ENCODE results near the gene RPEL1.

Gene RPEL1

DNA sequence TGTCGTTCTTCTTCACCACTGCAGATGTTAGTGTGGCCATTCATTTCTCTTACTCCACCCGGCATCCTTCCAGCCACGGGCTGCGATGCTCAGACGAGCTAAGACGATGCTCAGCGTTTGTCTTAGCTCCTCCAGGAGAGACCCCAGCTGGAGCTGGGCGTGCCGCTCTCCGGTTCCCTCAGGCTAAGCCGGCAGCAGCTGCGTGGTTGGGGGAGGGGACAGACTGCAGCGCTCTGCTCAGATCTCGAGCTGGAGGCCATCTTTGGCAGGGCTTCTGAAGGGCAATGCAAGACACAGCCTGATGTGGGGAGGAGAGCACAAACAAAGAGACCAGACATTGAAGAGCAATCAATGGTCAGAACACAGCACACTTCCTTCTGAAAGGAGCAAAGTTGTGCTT, 36.1 kb downstream of the RPEL1 start:
- no peak for DNase-seq

DNA sequence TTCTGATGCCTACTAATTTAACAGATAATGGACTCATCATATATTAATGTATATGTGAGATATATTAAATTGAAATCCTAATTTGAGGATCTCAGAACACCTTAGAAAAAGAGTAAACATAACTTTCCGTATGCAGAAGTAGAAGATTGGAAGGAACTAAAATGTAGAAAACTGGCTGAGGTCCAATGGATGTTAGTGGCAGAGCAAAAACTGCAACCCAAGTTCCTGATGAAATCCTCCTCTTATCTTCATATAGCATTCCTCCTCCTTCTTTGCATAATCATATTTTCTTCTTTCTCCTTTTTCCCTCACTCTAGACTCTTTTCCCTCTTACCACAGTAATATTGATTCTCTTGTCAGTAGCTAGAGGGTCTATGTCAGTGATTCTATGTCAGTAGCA, 37.3 kb downstream of the RPEL1 start:
- DNase-seq: no peak

DNA sequence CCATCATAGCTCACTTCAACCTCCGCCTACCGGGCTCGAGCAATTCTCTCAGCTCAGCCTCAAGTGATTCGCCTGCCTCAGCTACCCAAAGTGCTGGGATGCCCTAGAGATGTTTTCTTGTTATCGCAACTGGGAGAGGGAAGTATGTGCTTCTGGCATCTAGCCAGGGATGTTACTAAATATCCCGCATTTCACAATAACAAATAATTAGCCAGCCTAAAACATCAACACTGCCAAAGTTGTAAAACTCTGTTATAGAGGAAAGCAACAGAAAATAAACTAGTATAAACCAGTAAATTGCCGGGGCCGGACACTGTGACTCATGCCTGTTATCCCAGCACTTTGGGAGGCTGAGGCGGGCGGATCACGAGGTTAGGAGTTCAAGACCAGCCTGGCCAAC, 38.5 kb downstream of the RPEL1 start:
- DNase-seq: no peak

DNA sequence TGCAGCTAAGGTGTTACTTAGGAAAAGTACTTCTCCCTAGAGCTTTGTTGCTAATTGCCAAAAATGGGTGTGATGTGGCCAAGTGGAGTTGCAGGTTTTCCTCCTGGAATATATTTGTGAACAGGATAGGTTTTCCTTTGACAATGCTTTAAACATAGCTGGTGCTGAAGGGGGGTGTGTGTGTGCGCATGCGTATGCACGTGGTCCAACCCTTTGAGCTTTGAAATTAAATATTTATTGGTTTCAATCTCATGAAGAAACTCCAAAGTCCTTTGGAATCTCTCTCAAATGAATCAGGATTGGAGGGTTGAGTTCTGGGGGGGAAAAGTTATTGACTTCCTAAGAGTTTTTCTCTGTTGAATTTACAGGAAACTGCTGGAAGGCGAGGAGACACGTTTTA, 42.3 kb downstream of the RPEL1 start:
- no peak for DNase-seq

DNA sequence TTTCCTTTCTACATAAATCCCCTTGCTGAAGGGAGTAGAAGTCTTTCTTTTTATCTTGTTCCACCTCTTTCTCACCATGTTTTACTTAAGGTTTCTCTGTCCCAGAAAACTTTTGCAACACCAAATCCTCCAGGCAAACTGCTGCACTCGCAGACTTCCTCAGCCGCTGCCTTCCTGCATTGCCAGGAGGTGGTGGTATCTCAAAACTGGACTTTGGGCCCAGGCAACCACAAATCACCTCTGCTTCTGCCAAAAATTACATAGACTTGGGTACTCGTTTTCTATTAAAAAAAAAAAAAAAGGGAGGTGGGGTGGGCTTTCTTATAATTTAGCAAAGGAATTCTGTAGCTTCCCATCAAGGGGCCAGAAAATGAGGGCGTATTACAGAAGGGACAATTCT, 45.9 kb downstream of the RPEL1 start:
- DNase-seq: no peak

DNA sequence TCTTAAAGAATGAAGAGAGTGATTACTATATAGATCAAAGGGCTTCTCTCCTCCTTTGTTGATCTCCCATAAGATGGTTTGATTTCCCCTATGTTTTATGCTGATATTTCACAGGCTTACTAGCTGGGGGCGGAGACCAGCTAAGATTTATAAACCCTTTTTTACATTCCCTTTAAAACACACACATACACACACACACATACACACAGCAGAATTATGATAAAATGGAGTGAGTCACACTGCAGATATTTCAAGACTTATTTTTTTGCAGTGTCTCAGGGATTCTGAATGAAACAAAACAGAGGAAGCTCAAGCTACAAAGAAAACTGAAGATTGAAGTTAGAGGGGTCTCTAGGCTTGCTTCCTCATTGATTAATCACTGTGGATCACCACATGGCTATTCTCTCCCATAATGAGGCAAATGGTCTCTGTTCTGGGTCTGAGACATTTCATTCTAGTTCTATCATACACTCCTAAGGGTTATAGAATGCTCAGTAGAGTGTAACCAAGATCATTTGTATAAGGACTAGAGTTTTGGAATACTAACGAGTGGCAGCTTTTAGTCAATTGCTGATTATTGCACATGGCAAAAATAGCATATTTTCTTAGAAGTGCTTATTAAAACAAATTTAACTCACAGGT, 49.8 kb downstream of the RPEL1 start:
- no peak for DNase-seq

All from activated CD4-positive, alpha-beta T cell treated with anti-CD3 and anti-CD28 coated beads, Interleukin-2, amount 50 U/mL, for 1 hour (primary cell).